ENCODE data around the gene SCMH1.

- TF ChIP-seq CTCF (IDR thresholded peaks at IDR 0.05), result no peak
- no peak for TF ChIP-seq POLR2A (IDR thresholded peaks at IDR 0.05)
Observed at GRCh38 chr1:41045740-41046139, 196.4 kb downstream of the SCMH1 start.
